MM.1S (cell line): ENCODE data around the gene DHDH.

Source experiments
- EZH2 ChIP-seq: fragments of 300-600 bp; sonication (generic); optimal IDR thresholded peaks from 2 replicates; pipeline ENCODE3; 2017; ENCODE audit warnings: low read depth, mild to moderate bottlenecking, antibody characterized with exemption, low read length, mixed read lengths
- EZH2phosphoT487 ChIP-seq: fragments of 300-600 bp; sonication (generic); IDR thresholded peaks from 2 replicates; pipeline ENCODE4 v1.6.1; 2018; ENCODE audit warnings: antibody characterized with exemption, low read length
- TF ChIP-seq, protein P1 (sequence below): fragments of 300-600 bp; sonication (generic); IDR thresholded peaks from 2 replicates; pipeline ENCODE4 v1.5.1; 2016; ENCODE audit warnings: antibody characterized with exemption, low read length, mixed read lengths

DNA sequence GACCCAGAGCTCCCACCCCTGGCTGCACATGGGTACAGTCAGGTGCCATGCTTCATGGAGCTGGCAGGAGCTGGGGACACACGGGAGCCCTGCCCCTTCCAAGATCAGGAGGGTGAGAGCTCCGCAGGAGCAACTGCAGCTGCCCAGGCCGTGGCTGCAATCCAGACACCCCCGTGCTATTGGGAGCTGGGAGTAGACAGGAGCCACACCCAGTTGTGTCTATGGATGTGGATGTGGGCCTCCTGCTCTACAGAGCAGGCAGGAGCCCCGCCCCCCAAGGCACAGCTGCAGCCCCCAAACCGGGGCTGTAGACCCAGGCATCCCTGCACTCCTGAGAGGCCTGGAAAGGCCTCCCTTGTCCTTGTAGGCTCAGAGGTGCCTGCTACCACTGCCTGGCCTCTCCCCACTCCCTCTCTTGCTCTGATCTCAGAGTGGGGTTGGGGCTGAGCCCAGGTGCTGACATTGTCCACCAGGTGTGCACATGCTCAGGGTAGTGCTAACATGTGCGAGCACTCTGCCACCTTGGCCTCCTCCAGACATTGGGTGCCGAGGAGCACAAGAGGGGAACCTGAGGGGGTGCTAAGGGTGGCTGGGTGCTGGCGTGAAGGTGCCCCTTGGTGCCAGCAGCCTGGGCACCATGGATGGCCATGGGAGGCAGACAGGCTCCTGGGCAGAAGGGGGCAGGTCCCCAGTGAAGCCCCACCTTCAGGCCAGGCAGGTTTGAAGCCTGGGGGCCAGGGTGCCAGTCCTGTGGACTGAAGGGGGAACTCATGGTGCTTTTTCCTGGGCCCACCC is 13.2 kb downstream of the DHDH start:
- TF ChIP-seq, protein P1, sequence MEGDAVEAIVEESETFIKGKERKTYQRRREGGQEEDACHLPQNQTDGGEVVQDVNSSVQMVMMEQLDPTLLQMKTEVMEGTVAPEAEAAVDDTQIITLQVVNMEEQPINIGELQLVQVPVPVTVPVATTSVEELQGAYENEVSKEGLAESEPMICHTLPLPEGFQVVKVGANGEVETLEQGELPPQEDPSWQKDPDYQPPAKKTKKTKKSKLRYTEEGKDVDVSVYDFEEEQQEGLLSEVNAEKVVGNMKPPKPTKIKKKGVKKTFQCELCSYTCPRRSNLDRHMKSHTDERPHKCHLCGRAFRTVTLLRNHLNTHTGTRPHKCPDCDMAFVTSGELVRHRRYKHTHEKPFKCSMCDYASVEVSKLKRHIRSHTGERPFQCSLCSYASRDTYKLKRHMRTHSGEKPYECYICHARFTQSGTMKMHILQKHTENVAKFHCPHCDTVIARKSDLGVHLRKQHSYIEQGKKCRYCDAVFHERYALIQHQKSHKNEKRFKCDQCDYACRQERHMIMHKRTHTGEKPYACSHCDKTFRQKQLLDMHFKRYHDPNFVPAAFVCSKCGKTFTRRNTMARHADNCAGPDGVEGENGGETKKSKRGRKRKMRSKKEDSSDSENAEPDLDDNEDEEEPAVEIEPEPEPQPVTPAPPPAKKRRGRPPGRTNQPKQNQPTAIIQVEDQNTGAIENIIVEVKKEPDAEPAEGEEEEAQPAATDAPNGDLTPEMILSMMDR: no peak
- no peak for TF ChIP-seq EZH2phosphoT487
- TF ChIP-seq EZH2: no peak
